Stimulated activated CD8-positive, alpha-beta memory T cell treated with anti-CD3 and anti-CD28 coated beads, Interleukin-4, amount 100 ng/mL, for 48 hours (primary cell): ENCODE results near the gene SLC51B.
"Not testable (repeated sequence)": the region's sequence is repeated elsewhere in the genome, so short reads cannot be mapped to it uniquely, and the experiment has no call there.

ENCODE experiments used
- DNase-seq: peaks from one replicate; pipeline ENCODE4 v3.0.0-alpha.2; 2020

Gene SLC51B

DNA sequence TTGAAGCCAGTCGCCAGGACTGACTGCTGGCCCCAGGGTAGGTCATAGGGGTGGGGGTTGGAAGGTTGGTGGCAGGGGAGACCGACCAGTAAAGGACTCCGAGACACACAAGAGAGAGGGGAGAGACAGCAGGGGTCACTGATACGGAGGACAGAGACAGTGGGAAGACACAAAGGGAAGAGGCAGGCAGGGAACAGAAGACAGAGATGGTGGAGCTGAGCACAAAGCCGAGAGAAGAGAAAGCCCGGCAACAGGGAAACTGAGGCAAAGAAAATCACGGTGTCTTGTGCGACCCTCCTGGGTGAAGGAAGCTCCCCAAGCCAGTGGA lies 22.1 kb downstream of the SLC51B start:
- no peak for DNase-seq

DNA sequence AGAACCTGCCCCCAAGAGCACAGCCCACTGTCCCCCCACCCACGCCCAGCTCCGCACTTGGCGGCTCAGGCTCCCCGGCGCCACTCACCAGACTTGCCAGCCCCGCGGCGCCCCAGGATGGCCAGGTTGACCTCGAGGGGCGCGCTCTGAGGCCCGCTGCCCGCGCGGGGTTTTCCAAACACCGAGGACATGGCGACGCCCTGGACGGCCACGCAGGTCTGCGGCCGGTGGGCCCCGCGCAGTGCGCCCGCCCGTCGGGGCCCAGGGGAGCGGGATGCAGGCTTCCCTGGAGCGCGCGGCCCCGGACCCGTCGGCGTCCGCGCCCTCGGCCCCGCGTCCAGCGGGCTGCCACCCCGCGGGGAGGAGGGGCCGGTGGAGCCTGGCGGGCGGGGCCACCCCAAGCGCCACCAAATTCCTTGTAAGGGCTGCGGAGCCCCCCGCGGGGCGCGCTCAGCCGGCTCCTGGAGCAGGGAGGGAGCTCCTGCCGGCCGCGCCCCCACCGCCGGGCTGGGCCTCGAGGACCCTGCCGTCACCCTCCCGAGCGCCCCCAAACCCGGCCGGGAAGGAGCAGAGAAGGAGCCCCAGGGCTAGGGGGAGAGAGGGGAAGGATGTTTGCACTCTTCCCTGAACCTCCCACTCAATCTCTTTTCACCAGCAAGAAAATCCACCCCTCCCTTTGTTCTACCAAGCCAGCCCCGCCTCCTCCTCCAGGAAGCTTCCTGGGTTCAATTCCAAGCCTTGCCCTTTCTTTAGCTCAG lies 22.6 kb downstream of the SLC51B start, which contains the start of gene RASL12:
Gene RASL12, minus strand, starts transcription at position 347 of the 758 bp plus-strand sequence. Its CDS starts 156 bp downstream, at position 191.
- DNase-seq: no peak

DNA sequence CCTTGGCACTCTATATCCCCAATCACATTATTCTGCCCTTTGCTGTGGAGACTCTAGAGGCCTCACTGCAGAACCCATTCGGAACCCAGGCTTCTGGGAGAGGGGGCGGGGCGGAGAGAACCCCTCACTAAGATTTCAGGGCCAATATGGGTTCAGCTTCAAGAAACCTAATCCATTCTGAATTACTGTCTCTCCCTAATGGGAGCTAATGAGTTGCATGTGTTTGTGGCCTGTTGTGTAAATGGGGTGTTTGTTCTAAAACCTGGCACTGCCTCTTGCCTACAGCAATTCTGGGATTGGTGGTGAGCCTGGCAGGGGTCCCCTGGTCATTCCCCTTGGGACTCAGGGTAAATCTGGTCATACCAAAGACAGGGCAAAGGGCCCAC lies 23.2 kb downstream of the SLC51B start:
- DNase-seq: no peak

DNA sequence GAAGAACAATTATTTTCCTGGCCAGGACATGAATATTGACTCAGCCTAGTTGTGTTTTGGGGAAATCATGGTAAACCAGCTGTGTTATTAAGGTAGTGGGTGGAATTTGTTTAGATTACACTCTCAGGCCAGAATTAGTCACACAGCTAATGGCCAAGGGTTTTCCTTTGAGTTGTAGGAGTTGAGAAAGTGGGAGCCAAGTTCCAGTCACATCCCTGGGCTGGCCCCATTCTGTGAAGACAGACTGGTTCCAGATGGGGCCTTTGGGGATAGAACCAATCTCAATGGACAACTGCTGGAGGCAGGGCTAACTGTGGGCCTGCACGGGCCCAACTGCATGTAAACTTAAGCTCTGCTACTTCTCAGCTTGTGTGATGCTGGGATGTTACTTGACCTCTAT lies 24.0 kb downstream of the SLC51B start:
- no peak for DNase-seq

DNA sequence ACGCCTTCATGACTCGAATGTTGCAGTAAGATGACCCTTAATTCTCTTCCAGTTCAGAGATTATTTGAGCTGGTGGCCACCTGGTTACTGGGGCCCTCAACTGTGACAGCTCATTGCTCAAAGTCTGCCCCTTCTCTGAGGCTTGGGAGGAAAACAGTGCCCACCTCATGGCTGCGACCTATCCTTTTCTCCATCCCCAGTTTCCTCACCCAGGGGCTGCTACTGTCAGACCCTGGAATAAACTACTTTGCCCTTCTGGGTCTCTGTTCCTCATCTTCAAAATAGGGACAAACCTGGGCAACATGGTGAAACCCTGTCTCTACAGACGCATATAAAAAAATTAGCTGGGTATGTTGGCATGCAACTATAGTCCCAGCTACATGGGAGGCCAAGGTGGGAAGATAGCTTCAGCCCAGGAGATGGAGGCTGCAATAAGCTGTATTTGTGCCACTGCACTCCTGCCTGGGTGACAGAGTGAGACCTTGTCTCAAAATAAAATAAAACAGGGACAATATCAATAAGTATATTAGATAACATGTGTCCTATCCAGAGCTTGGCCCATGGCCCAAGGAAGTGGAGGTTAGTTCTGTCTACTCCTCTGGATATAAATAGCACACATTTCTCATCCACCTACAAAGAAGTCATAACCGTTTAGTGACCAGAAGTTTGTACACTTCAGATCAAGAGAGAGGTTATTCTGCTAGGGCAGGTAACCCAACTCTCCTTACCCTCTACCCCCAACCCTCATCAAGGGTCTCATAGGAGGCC lies 24.8 kb downstream of the SLC51B start:
- DNase-seq: no peak

DNA sequence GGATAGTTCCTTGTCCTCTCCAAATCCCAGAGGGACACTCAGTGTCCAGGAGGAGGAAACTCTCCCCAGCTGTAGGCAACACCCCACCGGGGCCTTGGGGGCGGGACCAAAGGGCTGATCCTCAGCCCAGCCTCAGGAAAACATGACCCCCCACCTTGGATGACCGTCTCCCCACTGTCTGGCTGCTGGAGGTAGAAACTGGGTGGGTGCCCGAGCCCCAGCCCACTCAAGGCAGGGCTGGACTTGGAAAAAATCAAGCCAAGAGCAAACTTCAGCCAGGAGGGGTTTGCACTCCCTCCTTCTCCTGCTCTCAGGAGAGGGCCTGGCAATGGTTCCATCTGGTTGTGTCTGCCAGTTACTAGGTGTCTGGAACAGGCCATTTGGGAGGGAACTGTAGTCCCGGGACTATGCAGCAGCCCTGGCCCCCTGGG lies 26.2 kb downstream of the SLC51B start:
- no peak for DNase-seq

DNA sequence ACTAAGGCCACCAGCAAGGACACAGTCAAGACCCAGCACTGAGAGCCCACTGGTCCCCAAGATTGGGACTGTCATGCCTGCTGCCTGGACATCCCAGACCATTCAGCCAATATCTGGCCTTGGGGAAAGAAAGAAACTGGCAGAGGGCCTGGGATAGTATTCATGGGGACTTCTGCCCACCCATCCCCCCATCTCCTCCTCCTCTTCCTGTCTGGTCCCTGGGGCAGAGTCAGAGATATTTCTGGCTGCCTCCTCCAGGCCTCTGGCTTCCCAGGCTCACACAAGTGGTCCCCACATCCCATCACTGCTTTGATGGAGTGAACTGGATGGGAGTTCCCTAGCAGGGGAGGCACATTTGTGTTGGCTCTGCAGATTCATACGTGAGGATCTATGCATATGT lies 26.8 kb downstream of the SLC51B start:
- no peak for DNase-seq

DNA sequence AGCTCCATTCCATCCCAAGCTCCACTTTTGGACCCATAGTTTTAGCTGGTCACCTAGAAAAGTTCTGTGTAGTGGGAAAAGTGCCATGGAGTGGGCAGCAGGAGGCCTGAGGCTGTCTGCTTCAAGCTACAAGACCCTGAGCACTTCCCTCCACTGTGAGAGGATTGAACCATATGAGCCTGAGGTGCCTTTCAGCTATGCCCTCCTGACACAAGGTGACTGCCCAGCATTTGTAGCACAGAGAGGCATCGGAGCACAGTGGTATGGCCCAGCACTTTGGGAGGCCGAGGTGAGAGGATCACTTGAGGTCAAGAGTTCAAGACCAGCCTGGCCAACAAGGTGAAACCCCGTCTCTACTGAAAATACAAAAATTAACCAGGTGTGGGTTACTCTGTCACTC lies 27.4 kb downstream of the SLC51B start:
- no peak for DNase-seq

DNA sequence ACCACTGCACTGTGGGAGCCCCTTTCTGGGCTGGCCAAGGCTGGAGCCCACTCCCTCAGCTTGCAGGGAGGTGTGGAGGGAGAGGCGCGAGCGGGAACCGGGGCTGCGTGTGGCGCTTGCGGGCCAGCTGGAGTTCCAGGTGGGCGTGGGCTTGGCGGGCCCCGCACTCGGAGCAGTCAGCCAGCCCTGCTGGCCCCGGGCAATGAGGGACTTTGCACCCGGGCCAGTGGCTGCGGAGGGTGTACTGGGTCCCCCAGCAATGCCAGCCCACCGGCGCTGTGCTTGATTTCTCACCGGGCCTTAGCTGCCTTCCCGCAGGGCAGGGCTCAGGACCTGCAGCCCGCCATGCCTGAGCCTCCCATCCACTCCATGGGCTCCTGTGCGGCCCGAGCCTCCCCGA lies 29.8 kb downstream of the SLC51B start:
- not testable (repeated sequence) for DNase-seq

DNA sequence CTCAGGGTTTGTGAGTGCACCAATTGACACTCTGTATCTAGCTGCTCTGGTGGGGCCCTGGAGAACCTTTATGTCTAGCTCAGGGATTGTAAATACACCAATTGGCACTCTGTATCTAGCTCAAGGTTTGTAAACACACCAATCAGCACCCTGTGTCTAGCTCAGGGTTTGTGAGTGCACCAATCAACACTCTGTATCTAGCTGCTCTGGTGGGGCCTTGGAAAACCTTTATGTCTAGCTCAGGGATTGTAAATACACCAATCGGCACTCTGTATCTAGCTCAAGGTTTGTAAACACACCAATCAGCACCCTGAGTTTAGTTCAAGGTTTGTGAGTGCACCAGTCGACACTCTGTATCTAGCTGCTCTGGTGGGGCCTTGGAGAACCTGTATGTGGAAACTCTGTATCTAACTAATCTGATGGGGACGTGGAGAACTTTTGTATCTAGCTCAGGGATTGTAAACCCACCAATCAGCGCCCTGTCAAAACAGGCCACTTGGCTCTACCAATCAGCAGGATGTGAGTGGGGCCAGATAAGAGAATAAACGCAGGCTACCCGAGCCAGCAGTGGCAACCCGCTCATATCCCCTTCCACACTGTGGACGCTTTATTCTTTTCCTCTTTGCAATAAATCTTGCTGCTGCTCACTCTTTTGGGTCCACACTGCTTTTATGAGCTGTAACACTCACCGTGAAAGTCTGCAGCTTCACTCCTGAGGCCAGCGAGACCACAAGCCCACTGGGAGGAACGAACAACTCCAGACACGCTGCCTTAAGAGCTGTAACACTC lies 30.6 kb downstream of the SLC51B start:
- DNase-seq: not testable (repeated sequence)

DNA sequence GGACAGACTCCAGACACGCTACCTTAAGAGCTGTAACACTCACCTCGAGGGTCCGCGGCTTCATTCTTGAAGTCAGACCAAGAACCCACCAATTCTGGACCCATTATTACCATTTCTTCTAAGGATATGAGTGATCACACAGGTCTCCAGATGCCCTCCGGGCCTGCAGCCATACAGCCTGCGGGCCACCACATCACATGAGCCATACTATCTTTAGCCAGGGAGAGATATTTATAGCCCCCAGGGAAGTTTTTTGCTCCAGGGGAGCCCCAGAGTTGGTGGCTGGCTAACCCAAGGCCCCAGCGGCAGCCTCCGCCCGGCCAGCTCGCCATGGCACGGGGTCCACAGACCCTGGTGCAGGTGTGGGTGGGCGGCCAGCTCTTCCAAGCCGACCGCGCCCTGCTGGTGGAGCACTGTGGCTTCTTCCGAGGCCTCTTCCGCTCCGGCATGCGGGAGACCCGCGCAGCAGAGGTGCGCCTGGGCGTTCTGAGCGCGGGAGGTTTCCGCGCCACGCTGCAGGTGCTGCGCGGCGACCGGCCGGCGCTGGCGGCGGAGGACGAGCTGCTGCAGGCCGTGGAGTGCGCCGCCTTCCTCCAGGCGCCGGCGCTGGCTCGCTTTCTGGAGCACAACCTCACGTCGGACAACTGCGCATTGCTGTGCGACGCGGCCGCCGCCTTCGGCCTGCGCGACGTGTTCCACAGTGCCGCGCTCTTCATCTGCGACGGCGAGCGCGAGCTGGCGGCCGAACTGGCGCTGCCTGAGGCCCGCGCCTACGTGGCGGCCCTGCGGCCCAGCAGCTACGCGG lies 31.5 kb downstream of the SLC51B start, which contains the start of gene KBTBD13:
Gene KBTBD13, plus strand, starts transcription at position 261 of the 805 bp plus-strand sequence. Its CDS starts 70 bp downstream, at position 331.
- no peak for DNase-seq

DNA sequence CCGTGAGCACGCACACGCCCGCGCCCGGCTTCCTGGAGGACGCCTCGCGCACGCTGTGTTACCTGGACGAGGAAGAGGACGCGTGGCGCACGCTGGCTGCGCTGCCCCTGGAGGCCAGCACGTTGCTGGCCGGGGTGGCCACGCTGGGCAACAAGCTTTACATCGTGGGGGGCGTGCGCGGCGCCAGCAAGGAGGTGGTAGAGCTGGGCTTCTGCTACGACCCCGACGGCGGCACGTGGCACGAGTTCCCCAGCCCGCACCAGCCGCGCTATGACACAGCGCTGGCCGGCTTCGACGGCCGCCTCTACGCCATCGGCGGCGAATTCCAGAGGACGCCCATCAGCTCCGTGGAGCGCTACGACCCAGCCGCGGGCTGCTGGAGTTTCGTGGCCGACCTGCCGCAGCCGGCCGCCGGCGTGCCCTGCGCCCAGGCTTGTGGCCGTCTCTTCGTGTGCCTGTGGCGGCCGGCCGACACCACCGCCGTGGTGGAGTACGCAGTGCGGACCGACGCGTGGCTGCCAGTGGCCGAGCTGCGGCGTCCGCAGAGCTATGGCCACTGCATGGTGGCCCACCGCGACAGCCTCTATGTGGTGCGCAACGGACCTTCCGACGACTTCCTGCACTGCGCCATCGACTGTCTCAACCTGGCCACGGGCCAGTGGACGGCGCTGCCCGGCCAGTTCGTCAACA lies 32.2 kb downstream of the SLC51B start:
- no peak for DNase-seq

DNA sequence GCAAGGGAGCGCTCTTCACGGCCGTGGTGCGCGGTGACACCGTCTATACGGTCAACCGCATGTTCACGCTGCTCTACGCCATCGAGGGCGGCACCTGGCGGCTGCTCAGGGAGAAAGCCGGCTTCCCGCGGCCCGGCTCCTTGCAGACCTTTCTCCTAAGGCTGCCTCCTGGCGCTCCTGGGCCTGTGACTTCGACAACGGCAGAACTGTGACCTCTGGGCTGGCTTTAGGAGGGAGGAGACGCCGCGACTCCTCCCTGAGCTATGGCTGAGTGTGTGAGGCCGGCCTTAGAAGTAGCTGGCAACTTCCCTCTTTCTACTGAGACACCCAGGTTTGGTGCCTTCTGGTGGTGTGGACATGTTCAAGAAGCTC lies 32.8 kb downstream of the SLC51B start:
- peak; percentile 73 for DNase-seq

DNA sequence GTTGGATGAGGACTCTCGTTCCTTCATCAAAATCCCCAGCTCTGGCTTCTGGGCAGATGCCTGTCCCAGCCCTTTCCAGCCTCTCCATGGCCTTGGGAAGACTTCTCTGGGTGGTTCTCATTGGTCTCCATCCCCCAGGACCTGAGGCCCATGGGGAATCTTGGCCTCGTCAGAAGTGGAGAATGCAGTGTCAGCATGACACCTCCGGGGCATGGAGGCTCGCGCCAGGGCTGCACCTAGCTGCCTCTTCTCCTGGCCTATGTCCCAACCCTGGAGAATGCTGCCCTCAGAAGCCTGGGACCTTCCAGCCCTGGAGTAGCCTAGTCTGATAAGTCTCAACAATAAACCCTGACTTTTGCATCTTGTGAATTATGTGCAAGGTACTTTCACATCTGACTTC lies 34.4 kb downstream of the SLC51B start:
- DNase-seq: no peak

DNA sequence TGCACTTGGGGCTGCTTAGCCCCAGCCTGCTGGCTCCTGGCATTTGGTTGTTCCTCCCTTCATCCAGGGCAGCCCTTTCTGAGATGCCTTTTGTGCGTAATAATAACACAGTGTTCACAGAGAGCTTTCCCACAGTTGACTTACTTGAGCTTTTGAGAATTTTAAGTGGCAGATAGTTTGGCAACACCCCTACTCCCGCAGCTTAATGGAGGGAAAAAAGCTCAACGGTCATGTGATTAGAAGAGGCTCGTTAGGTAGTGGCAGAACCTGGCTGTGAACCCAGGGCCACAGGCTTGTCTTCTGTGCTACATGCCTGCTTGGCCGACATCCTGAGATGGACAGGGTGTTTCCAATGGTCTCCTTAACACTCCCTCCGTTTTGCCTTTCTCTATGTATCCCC lies 36.1 kb downstream of the SLC51B start:
- DNase-seq: no peak

DNA sequence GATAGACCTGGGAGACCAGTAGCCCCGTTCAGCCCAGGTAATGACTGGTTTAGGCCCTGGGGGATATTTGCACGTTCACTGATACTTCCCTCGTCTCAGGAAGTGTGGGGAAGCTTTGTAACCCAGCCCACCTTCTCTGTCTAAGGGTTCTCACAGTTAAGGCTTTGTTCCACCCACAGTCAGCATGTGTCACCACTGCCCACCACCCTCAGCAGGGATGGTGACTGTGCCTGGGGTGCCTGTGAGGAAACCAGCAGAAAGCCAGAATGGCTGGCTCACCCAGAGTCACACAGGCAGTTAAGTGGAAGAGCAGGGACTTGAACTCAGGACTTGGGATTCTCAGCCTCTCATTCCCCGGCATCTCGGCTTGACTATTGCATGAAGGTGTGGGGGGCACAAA lies 36.6 kb downstream of the SLC51B start:
- DNase-seq: peak; percentile 60

DNA sequence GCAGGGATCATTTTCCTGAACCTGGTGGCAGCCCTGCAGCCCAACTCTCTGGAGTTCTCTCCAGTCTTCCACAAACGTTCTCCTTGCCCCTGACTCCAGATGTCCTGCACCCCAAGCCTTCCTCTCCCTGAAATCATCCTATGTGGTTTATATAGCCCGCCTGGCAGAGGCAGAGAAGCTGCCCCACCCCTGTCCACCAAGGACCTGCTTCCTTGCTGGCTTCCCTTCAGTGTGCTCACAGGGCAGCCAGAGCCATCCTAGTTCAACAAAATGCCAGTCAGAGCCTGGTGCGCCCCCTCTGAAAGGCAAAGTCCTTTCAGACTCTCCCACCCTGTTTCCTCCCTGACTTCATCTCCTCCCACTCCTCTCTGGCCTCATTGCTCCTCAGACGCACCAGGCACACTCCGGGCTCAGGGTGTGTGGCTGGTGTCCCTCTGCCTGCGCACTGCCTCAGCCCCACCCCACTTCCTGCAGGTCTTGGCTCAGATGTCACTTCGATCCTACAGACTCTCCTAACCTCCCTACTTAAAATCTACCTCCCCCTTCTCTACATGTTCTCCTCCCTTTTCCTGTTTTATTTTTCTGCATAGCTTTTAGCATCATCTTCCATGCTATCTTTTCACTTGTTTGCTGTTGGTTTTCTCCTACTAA lies 37.2 kb downstream of the SLC51B start:
- DNase-seq: peak; percentile 31

DNA sequence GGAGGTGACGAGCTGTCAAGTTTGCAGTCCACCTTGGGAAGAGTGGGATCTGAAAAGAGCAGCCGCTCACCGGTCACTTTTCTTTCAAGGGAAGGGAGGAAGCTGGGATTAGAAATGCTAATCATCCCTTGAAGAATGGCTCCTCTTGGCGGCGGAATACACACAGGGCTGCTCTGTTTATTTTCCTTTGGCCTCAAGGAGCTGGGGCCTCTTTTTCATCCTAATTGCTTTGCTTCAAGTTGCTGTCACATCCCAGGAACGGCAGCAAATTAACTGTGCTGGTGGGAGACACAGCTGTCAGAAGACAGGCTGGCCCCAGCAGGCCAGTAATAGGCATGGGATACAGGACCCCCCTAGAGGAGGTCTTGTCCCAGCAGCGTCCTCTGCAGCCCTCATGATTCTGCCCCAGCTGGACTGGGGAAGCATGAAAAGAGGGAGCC lies 38.1 kb downstream of the SLC51B start:
- DNase-seq: no peak

DNA sequence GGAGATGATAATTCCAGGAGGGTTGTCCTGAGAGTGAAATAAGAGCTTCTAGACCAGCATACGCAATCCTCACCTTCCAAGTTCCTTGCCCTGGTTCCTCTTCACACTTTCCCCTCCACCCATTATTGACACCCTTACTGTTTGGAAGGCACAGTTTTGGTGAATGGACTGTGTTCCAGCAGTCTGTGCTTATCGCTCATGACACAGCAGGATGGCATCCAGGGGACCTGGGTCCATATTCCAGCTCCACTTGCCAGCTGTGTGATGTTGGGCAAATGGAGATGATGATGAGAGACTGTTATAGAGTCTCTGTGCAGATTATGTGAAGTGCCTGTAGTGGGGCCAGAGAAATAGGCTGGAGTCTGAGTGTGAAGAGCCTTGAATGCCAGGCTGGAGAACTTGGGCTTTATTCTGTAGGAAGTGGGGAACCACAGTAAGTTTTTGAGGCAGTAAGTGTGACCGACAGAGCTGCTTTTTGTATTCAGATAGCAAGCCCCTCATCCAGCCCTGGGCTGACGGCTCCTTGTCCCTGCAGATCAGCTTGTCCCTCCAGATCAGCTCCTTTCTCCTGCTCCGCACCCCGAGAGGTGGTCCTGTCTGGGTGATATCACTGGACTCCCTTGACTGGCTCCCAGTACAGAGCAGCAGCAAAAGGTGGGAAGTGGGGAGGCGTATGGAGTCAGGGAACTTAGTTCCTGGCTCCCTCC lies 39.5 kb downstream of the SLC51B start:
- DNase-seq: no peak

DNA sequence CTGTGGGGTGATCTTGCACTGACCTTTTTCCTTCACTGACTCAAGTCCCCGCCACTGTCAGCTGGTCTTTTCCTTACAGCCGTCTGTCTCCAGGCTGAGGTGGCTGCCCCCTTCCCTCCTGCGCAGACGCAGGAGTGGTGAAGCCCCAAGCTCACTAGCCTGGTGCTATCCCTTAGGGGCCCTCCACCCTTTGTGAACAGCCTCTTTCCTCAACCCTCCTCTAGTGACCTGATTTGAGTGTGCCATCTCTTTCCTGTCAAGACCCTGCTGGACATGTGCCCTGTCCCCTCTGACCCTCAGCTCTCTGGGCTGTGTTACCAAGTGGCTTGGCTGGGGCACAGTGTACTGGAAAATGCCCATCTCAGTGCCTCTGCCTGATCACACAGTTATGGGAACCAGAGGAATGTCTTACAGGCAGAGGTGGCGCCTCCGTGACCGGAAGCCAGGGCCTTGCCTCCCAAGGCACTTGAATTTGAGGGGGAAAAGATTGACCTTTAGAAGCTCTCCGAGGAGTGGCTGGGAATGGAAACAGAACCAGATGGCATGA lies 40.1 kb downstream of the SLC51B start:
- DNase-seq: no peak
